ENCODE results near the gene LCLAT1.

LCLAT1 gene

DNA sequence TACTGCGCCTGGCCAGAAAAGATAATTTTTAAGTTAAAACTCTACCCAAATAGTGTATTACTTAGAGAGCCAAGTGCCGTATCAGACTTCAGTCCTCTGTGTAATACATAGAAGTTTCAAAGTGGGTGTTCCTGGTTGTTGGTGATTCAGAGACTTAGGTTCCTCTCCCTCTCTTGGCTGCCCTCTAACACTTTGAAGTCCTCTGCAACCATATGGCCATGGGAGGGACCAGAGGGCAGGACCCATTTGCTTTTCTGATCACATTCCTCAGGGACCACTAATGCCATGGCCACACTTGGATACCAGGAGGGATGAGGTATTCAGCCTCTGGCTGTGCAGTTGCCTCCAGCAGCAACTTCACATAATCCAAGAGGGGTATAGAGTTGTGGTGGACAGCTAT is 228.7 kb downstream of the LCLAT1 start:
- DNase-seq (ENCODE audit: low read depth) = no peak

- no peak for DNase-seq (ENCODE audit: low read depth)
Measured at GRCh38 chr2:30677231-30677630, 230.2 kb downstream of the LCLAT1 start.

DNA sequence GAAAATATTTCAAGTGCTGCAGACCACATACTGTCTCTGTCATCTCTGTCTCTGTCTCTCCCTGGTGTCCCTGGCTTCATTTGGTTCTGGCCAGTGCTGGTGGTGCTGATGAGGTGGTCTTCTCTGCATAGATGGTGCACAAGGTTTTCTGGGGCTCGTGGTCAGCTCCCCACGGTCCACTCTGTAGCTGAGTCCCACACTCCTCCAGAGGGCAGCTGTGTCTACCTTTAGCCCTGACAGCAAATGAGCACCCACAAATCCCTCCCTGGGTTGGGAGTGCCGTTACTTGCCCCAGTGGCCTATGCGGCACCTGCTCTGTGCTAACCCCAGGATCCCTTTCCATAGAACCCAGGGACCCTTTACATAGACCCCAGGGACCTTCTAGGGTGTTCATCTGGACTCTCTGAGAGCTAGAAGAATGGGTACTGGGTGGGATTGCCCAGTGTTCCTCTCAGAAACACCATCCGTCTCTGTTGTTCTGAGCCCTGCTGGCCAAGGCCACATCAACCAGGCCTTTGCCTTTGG is 230.9 kb downstream of the LCLAT1 start:
- no peak for DNase-seq (ENCODE audit: low read depth)

DNA sequence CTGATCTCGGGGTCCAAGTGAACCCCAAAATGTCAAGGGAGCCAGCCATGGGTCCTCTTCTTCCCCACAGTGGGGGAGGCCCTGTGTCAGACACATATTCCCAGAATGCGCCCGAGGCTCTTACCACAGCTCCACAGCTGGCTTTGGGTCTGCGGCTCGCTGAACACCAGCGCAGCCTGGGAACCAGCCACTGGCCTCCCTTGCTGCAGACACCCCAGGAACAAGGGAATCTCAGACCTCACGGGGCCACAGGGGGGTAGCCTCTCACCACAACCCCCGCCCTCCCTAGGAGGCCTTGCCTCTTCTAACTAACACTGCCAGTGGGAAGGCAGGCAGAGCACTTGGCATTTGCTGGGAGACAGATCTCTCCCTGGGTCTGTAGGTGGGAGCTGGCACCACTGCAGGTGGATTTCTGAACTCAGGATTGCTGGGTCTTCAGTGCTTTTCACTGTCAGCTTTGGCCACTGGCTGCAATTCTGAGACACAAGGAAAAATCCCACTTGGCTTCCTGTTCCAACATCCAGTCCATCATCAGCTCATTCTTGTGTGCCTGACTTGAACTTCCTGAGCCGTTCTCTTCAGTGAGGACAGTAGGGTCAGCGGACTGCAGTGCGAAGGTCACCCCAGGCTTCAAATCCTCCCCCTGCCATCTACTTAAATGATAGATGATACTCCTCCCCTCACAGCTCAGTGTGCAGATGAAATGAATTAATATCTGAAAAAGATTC is 231.5 kb downstream of the LCLAT1 start:
- DNase-seq (ENCODE audit: low read depth) = no peak

DNA sequence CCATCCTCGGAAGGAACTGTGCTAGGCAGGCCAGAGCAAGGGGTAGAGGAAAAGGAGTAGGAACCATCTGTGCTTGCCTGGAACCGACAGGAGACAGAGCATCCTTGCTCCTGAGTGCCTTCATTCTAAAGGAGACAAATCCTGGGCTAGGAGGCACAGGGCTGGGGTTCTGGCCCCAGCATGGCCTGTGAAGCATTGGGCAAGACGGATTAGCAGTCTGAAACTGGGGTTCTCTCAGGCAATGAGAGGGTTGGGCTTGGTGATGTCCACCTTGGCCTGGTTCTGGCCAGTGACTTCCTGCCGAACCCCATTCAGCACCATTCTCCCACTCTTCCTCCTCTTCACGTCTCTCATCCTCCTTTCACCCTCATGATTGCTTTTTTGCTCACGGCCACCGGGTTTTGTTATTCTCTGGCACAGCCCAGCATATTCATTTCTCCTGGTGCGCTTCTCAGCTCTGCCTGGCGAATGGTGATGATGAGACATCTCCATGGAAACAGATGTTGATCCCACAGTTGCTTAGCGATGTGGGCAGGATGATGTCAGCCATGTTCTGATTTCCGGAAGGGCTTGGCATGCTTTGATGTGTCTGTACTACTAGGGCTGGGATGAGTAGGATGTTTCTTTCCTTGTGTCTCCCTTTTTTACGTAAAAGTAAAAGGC is 232.5 kb downstream of the LCLAT1 start:
- DNase-seq (ENCODE audit: low read depth) = no peak

- no peak for DNase-seq (ENCODE audit: low read depth)
Measured at GRCh38 chr2:30680121-30680520, 233.1 kb downstream of the LCLAT1 start.

GRCh38 chr2:30681022-30681421 is 234.0 kb downstream of the LCLAT1 start:
- DNase-seq (ENCODE audit: low read depth) = no peak

DNA sequence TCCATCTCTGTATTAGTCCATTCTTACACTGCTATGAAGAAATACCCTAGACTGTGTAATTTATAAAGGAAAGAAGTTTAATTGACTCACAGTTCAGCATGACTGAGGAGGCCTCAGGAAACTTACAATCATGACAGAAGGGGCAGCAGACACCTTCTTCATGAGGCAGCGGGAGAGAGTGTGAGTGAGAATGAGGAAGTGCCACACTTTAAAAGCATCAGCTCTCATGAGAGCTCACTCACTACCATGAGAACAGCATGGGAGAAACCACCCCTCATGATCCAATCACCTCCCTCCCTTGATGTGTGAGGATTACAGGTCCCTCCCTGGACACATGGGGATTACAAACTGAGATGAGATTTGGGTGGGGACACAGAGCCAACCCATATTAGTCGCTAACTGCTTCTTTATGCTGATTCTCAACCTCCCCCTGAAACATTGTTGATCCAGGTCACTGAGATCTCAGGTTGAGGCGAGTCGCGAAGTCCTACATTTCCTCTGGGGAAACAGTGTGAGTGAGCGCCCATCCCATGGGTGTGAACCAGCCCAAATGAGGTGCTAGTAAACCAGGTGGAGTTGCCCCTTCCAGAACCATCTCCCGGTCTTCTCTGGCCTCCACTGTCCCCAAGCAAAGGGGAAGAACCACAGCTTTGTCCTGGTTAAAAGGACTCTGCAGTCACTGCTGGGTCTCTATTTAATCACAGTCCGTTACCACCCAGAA is 236.3 kb downstream of the LCLAT1 start:
- no peak for DNase-seq (ENCODE audit: low read depth)

GRCh38 chr2:30684026-30684425 is 237.0 kb downstream of the LCLAT1 start:
- DNase-seq (ENCODE audit: low read depth) = no peak

DNA sequence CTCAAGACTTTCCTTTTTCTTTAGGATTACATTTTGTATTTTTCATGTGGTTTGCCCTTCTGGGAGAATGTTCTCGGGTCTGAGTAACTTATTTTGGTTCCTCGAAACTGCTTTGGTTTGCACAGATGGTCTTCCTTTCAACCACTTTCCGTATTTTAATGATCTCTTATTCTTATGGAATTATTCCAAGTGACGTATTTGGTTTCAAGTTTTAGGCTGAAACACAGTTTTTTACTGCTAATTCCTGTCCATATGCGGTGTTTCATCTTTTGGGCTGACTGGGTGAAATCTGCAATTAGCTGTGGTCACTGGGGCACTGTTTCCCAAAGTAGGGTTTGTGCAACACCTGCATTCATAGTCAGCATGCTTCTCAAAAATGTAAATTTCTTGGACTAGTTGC is 237.5 kb downstream of the LCLAT1 start:
- DNase-seq (ENCODE audit: low read depth) = no peak

GRCh38 chr2:30684996-30685395 is 237.9 kb downstream of the LCLAT1 start:
- DNase-seq (ENCODE audit: low read depth) = no peak

DNA sequence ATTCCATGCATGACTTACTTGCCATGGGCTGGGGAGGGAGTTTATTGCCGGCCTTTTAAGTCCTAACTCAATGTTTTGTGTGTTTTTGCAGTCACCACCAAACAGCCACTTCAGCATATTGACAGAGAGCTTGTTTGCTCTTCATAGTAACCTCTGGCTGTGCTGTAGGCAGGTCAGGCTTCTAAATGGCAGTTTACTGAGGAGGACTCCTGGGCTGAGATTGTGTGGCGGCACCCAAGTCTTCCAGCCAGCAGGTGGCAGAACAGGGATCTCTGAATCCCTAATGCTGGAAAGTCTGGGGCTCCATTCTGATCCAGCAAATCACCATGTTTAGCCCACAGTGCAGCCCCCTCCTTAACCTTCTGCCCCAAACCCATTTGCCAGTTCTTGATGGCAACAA is 239.0 kb downstream of the LCLAT1 start:
- no peak for DNase-seq (ENCODE audit: low read depth)

- DNase-seq (ENCODE audit: low read depth) = no peak
Measured at GRCh38 chr2:30686669-30687068, 239.6 kb downstream of the LCLAT1 start.

DNA sequence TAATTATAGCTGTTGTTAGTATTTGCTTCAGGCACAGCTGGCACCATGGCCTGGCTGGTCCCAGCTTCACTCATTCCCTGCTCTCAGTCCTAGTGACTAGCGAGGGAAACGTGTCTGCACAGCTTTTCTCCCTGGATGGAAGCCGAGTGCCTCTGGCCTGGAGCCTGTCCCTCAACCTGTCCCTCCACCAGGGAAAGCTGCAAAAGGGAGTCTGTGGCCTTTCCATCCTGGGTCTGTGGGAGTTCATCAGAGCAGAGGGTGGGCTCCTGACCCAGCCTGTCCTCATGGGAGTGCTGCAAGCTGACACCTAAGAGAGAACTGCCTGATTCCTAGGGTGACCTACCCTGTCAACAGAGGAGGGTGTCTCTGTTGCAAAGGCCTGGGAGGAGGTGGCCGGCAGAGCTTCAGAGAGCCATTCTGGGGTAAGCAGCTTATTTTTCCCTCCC is 241.9 kb downstream of the LCLAT1 start:
- DNase-seq (ENCODE audit: low read depth) = no peak

GRCh38 chr2:30689496-30690125 is 242.6 kb downstream of the LCLAT1 start:
- no peak for DNase-seq (ENCODE audit: low read depth)

DNA sequence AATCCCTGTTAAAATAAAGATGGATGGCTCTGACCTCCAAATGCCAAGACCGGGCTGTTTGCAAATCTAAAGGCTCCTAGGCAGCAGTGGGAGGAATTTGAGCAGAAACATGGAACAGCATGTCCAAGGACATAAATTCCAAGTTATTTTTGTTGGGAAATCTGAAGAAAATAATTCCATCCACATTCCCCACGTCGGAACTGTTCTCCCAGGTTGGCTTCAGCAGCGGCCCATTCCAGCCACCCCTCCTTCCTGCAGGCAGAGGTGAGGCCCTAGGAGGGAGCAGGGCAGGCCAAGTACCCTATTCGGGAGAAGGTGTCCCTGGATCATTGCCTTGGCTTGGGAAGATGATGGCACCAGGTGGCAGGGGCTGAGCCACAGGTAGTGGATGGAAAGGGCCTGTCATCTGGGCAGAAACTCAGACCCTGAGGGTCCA is 243.1 kb downstream of the LCLAT1 start:
- DNase-seq (ENCODE audit: low read depth) = no peak

DNA sequence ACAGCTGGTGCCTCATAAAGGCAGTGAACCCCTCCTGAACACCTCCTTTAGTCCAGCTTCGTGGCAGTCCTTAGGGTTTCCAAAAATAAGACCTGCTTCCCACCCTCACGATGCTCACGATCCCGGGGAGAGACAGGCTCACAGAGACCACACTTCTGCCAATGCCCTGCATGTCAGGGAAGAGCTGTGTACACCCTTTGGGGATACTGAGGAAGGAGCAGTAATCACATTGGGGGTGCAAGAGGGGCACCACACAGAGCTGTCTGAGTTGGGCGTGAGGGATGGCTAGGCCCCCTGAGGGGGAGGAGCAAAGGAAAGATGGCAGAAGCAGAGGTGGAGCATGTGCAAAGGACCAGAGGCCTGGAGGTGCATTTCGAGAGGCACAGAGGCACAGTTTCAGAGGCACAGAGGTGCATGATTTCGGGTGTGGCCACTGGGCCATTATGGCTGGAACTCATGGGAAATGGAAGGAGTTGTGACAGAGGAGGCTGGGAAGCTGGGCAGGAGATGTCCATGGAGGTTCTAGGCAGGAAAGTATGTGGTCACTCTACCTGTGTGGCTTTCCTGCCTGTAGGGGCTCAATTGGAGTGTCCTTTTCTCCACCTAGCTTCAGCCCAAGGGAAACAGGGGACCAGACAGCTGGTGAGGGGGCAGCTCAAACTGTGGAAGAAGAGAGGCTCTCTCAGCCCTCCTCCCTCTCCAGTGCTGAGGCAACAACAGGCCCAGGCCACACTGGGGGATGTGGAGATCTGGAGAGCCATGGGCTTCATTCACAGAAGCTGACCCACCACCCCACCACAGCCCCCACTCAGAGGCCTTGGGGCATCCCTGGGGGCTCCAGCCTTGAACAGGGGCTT is 244.3 kb downstream of the LCLAT1 start:
- no peak for DNase-seq (ENCODE audit: low read depth)

DNA sequence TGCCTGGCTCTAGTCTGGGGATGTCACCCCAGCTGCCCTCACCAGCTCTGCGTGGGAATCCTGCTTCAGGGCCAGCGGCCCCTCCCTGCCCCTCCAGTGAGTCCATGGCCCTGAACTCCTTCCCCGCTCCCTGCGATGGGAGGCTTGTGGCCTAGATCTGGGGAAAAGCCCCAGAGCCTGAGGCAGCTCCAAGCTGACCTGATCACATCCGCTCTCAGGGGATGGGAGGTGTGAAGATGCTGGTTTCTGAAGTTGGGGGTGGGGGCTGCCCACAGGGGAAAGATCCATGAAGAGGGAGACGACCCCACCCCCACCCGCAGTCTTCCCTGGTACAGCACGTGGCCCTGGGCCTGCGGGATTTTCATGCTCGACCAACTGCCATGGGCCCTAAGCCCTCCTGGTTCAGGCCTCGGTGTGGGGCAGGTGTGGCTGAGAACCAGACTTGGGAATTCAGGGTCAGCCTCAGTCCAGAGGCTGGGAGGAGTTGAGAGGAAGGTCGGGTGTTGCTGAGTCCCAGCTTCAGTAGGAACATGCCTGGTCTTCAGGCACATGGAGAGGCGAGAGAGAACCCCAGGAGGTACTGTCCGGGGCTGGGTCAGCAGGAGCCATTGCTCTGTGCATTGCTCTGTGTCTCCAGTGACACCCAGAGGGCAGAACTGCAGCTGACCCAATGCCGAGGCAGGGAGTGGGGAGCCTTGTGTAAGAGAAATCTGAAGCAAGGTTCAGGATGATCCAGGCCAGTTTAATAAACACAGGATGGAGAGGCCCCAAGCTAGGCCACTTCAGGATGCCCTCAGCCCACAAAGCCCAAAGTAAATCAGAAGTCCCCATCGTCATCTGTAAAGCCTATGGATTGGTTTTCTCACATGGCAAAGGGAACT is 245.1 kb downstream of the LCLAT1 start:
- no peak for DNase-seq (ENCODE audit: low read depth)

GRCh38 chr2:30692829-30693275 is 245.8 kb downstream of the LCLAT1 start:
- DNase-seq (ENCODE audit: low read depth) = no peak
